Measurements from ENCODE around the gene TAX1BP1.

DNA sequence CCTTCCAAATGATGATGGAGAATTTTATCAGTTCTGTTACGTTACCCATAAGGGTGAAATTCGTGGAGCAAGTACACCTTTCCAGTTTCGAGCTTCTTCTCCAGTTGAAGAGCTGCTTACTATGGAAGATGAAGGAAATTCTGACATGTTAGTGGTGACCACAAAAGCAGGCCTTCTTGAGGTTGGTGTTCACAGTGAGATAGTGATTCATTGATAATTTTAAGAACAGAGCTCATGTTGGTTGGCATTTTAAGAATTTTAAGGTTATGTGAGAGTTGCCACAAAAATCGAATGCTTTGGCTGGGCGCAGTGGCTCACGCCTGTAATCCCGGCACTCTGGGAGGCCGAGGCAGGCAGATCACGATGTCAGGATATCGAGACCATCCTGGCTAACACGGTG is 25.9 kb downstream of the TAX1BP1 start:
- TF ChIP-seq POLR2A (IDR thresholded peaks at IDR 0.05; ENCODE audit: low read depth, low read length) = no peak
- no peak for TF ChIP-seq TAF1 (IDR thresholded peaks at IDR 0.05; ENCODE audit: borderline replicate concordance, low read depth, low read length)

All from GM12892 (cell line).